Prostate gland (tissue), 2 donors: ENCODE data around the gene CRK. TPM values are rescaled to one million over a fixed set of nuclear protein-coding genes. Genes with fewer than 3 reads are reported as not detected.

Source experiments
- DNase-seq: peaks from one replicate; pipeline ENCODE4 v3.0.0-alpha.2; 2019; ENCODE audit warnings: low spot score
- H3K27ac ChIP-seq, 2 donors: fragments of 200-600 bp; sonication (generic); 2 replicates each; pipeline ENCODE4 v1.5.1; 2017 to 2019
- H3K27me3 ChIP-seq: fragments of 200-600 bp; sonication (generic); replicated peaks from 2 replicates; pipeline ENCODE4 v1.5.1; 2019; ENCODE audit not compliant: insufficient read depth
- H3K36me3 ChIP-seq, 2 donors: fragments of 200-600 bp; sonication (generic); 1 replicate in 1 of 2; 2 replicates in 1 of 2; pipeline versions ENCODE4 v1.5.1 to v1.8.1; 2017 to 2019
- H3K4me1 ChIP-seq: fragments of 200-600 bp; sonication (generic); replicated peaks from 2 replicates; pipeline ENCODE4 v1.5.1; 2019
- H3K4me3 ChIP-seq, 2 donors: fragments of 200-600 bp; sonication (generic); 2 replicates each; pipeline ENCODE4 v1.5.1; 2017 to 2019
- H3K9me3 ChIP-seq: fragments of 200-600 bp; sonication (generic); 2 replicates; pipeline ENCODE4 v1.5.1; 2017
- POLR2A ChIP-seq: fragments of 450-650 bp; IDR thresholded peaks from one replicate; pipeline ENCODE4 v1.6.1; 2016; ENCODE audit warnings: antibody characterized with exemption, mild to moderate bottlenecking
- POLR2AphosphoS5 ChIP-seq: sonication (generic); formaldehyde crosslinking; IDR thresholded peaks from one replicate; pipeline ENCODE4 v1.6.1; 2017; ENCODE audit warnings: antibody characterized with exemption
- WGBS: methylation state at CpG from one replicate; pipeline ENCODE4 v1.1.5; 2018; 5-methylcytosine and 5-hydroxymethylcytosine counted together
- intact Hi-C: fragments of 100-400 bp; cut with DNase I; formaldehyde crosslinking; loops from one replicate; pipeline ENCODE4 v1.14.2; 2022
- total RNA-seq, 2 donors: library from RNA; depleted of rRNA; stranded (reverse); fragments of >200 nt; gene quantifications; one replicate each; pipeline ENCODE4 v1.1.0, GENCODE V29; 2016
- TF ChIP-seq, protein P1 (sequence below), 4 experiments: fragments of 200-600 bp in 2 of 4; fragments of 450-650 bp in 2 of 4; sonication (generic) in 2 of 4; IDR thresholded peaks; 1 replicate in 3 of 4; 2 replicates in 1 of 4; pipeline ENCODE4 v1.5.1; 2016 to 2019; ENCODE audit warnings: antibody characterized with exemption in 4 of 4, mild to moderate bottlenecking in 2 of 4, moderate library complexity in 2 of 4

The CRK gene
- total RNA-seq, 2 donors from 2014 or later = 52.6 to 77.7 TPM

DNA sequence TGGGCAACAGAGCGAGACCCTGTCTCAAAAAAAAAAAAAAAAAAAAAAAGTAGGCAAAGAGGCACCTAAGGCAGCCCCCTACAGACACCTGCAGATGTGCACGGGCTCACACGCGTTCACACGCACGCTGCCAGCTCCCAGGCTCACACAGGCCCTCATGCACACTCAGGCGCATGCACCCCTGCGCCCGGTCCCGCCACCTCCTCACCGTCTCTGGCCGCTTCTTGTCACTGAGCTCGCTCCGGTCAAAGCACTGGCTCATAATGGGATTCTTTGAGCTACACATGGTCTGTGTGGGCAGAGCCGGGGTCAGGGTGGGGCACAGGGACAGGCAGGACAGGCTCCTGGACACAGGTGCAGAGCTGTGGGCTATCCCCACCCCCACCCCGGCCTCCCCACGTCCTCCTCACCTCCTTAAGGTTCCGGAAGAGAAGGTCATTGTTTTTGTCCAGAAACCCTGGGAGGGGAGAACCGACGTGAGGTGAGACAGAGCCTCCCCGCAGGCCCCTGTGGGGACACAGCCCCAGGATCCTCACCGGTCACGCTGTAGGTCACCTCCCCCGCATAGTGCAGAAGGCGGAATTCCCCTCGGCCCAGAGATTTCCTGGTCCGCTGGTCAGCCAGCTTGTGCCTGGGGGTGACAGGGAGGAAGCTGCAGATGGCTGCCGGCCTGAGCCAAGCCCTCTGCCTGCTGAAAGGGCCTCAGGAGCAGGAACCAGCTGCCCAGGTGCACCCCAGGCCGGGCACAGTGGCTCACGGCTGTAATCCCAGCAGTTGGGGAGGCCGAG lies 18.6 kb upstream of the CRK start:
- TF ChIP-seq POLR2A (no peak), POLR2AphosphoS5 (no peak)
- TF ChIP-seq, protein P1, sequence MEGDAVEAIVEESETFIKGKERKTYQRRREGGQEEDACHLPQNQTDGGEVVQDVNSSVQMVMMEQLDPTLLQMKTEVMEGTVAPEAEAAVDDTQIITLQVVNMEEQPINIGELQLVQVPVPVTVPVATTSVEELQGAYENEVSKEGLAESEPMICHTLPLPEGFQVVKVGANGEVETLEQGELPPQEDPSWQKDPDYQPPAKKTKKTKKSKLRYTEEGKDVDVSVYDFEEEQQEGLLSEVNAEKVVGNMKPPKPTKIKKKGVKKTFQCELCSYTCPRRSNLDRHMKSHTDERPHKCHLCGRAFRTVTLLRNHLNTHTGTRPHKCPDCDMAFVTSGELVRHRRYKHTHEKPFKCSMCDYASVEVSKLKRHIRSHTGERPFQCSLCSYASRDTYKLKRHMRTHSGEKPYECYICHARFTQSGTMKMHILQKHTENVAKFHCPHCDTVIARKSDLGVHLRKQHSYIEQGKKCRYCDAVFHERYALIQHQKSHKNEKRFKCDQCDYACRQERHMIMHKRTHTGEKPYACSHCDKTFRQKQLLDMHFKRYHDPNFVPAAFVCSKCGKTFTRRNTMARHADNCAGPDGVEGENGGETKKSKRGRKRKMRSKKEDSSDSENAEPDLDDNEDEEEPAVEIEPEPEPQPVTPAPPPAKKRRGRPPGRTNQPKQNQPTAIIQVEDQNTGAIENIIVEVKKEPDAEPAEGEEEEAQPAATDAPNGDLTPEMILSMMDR (IDR thresholded peaks at IDR 0.05) = no peak
- no peaks in the 10 kb centered on the region for H3K4me1 ChIP-seq
- no peaks in the 10 kb centered on the region for H3K27me3 ChIP-seq
- no peaks in the 10 kb centered on the region for H3K9me3 ChIP-seq
- intact Hi-C loops = no loop called here
- H3K36me3 ChIP-seq = peaks cover 14 to 35% of the 10 kb centered on the region in 2 donors
- 86% methylated on average over 31 of the region's 31 CpGs for WGBS
- no peak overlapping the region for H3K27ac ChIP-seq
- DNase-seq = no peak
- H3K4me3 ChIP-seq = no peak overlapping the region

DNA sequence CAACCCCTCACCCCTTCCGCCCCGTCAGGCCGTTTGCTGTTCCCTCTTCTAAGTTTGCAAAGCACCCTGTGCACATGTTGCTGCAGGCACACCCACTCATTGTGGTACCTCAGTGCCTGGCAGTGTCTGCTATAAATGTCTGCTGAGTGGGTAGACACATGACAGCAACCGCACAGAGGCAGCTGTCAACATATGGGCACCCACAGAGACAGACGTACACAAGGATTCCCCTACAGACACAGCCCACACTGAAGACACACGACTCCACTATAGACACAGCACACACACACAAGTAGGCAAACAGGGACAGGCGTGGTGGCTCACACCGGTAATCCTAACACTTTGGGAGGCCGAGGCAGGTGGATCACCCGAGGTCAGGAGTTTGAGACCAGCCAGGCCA lies 17.8 kb upstream of the CRK start:
- WGBS = 89% methylated on average over 10 of the region's 10 CpGs
- Histone ChIP-seq H3K9me3 (no peaks in the 10 kb centered on the region), H3K27me3 (no peaks in the 10 kb centered on the region), H3K27ac (no peak overlapping the region), H3K36me3 (peaks cover 14 to 35% of the 10 kb centered on the region in 2 donors), H3K4me1 (no peaks in the 10 kb centered on the region), H3K4me3 (no peak overlapping the region)
- TF ChIP-seq, protein P1 (IDR thresholded peaks at IDR 0.05) = no peak
- TF ChIP-seq POLR2AphosphoS5 = no peak
- no peak for TF ChIP-seq POLR2A
- intact Hi-C loops = no loop called here
- no peak for DNase-seq

DNA sequence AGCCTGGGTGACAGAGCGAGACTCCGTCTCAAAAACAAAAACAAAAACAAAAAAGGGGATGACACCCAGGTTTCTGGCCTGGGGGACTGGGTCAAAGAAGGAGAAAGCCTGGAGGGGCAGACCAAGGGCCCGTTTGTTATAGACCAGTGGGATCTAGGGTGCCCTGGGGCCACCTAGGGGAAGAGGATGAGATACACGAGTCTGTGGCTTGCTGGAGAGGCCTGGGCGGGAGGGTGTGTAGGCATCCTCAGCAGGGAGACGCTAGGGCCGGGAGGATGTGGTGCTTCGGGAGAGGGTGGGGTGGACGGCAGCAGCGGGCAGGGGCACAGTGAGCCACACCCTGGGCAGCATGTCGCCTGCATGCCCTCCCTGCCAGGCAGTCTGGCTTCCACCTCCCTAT lies 17.1 kb upstream of the CRK start:
- intact Hi-C loops = no loop called here
- DNase-seq = no peak
- no peaks in the 10 kb centered on the region for H3K9me3 ChIP-seq
- H3K27ac ChIP-seq = no peak overlapping the region
- no peaks in the 10 kb centered on the region for H3K4me1 ChIP-seq
- no peak overlapping the region for H3K4me3 ChIP-seq
- H3K36me3 ChIP-seq = peaks cover 14 to 31% of the 10 kb centered on the region in 2 donors
- H3K27me3 ChIP-seq = no peaks in the 10 kb centered on the region
- no peak for TF ChIP-seq POLR2AphosphoS5
- no peak for TF ChIP-seq POLR2A
- TF ChIP-seq, protein P1 (IDR thresholded peaks at IDR 0.05) = no peak
- 68% methylated on average over 11 of the region's 11 CpGs for WGBS

DNA sequence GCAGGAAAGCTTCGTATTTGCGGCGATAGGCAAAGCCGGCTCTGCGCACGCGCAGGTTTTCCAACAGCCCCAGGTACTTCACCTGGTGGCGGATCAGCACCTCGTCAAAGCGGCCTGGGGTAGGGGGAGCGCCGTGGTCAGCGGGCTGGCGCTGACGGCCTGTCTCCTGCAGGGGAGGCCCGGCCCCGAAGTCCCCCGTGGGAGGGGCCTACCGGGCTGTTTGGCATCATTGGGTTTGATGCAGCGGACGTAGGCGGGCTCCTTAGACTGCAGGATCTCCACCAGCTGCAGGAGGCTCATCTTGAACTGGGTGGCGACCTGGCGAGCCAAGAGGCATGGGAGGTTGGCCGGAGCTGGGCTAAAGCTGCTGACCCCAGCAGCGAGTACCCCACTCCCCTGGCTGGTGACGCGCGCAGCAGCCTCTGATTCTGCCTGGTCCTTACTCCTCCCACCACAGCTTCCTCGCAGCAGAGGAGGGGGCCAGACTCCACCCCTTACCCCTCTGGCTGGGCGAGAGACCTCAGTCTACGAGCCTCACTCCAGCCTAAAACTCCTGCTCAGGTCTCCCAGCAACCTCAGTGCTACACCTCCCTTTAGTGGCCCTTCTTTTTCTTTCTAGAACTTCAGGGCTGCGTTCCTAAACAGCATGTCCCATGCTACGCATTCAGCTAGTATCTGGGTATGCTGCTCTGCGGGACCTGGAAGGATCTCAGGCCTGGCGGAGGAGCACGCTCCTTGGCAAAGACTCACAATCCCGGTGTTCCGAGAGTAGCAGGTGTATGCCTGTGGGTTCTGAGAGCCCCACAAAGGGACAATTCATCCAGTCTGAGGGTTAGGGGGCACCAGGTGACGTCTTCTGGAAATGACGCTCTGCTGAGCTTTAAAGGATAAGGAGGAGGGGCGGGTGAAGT lies 16.1 kb upstream of the CRK start:
- WGBS = 82% methylated on average over 42 of the region's 42 CpGs
- Histone ChIP-seq H3K36me3 (peaks cover 18 to 27% of the 10 kb centered on the region in 2 donors), H3K27me3 (no peaks in the 10 kb centered on the region), H3K4me1 (no peaks in the 10 kb centered on the region), H3K9me3 (no peaks in the 10 kb centered on the region), H3K27ac (no peak overlapping the region), H3K4me3 (no peak overlapping the region)
- TF ChIP-seq POLR2A = no peak
- no peak for TF ChIP-seq POLR2AphosphoS5
- TF ChIP-seq, protein P1 (IDR thresholded peaks at IDR 0.05) = no peak
- intact Hi-C loops = no loop called here
- no peak for DNase-seq
